Transverse colon (tissue), 4 donors: ENCODE results near the gene RPS24.

Experiments
- EP300 ChIP-seq: sonication (generic); formaldehyde crosslinking; IDR thresholded peaks from one replicate; pipeline ENCODE4 v1.6.1; 2017; ENCODE audit warnings: antibody characterized with exemption, low read depth
- POLR2A ChIP-seq: fragments of 450-650 bp; IDR thresholded peaks from one replicate; pipeline ENCODE4 v1.6.1; 2016; ENCODE audit warnings: antibody characterized with exemption, mild to moderate bottlenecking, moderate library complexity
- POLR2AphosphoS5 ChIP-seq, 3 donors: sonication (generic); formaldehyde crosslinking; IDR thresholded peaks; one replicate each; pipeline ENCODE4 v1.6.1; 2016; ENCODE audit warnings: antibody characterized with exemption in 3 of 3
- TF ChIP-seq, protein P1 (sequence below), 5 experiments: fragments of 200-600 bp in 3 of 5; fragments of 450-650 bp in 2 of 5; sonication (generic) in 3 of 5; IDR thresholded peaks; 1 replicate in 2 of 5; 2 replicates in 3 of 5; pipeline ENCODE4 v1.5.1; 2016 to 2017; ENCODE audit warnings: antibody characterized with exemption in 5 of 5, inconsistent platforms in 3 of 5, mild to moderate bottlenecking in 2 of 5, moderate library complexity in 1 of 5

DNA sequence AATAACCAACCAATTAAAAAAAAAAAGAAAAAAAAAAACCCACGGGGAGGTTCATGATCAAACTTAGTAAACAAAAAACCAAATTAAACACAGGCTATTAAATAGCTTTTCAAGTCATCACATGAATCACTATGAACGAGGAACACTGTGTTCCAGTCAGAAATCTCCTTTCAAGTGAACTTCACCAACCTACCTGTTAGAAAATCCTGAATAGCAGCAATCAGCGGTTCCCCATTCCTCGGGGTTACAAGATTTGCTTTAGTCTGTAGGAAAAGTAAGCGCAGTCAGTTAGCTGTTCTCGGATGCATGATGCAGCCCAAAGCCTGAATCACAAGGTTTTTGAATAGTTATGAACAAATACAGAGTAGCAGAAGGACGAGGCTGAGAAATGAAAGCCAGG is 23.4 kb upstream of the RPS24 start:
- TF ChIP-seq POLR2A (no peak), POLR2AphosphoS5 (IDR thresholded peaks at IDR 0.05) (no peak), EP300 (no peak)
- TF ChIP-seq, protein P1, sequence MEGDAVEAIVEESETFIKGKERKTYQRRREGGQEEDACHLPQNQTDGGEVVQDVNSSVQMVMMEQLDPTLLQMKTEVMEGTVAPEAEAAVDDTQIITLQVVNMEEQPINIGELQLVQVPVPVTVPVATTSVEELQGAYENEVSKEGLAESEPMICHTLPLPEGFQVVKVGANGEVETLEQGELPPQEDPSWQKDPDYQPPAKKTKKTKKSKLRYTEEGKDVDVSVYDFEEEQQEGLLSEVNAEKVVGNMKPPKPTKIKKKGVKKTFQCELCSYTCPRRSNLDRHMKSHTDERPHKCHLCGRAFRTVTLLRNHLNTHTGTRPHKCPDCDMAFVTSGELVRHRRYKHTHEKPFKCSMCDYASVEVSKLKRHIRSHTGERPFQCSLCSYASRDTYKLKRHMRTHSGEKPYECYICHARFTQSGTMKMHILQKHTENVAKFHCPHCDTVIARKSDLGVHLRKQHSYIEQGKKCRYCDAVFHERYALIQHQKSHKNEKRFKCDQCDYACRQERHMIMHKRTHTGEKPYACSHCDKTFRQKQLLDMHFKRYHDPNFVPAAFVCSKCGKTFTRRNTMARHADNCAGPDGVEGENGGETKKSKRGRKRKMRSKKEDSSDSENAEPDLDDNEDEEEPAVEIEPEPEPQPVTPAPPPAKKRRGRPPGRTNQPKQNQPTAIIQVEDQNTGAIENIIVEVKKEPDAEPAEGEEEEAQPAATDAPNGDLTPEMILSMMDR (IDR thresholded peaks at IDR 0.05) = no peak
